Lung (tissue), 12 donors: Measurements from ENCODE around the gene TMCC1. TPM values are rescaled to one million over a fixed set of nuclear protein-coding genes. Genes with fewer than 3 reads are reported as not detected.

ENCODE experiments used
- ATAC-seq: fragments of 200-7000 bp; cut with Tn5 transposase; one replicate; pipeline ENCODE4 v1.9.1; 2020; ENCODE audit warnings: moderate number of reproducible peaks; ENCODE audit not compliant: insufficient read depth, low FRiP score
- DNase-seq, 3 donors: peaks; one replicate each; pipeline ENCODE4 v3.0.0-alpha.2; 2013 to 2017
- H3K27ac ChIP-seq, 2 donors: one replicate each; pipeline ENCODE4 v1.5.1; 2013; ENCODE audit warnings: mild to moderate bottlenecking in 2 of 2, moderate library complexity in 2 of 2, control low read depth in 1 of 2, inconsistent platforms in 1 of 2, low read depth in 1 of 2, low read length in 1 of 2
- H3K27me3 ChIP-seq, 3 donors: one replicate each; pipeline ENCODE4 v1.5.1; 2013; ENCODE audit warnings: low read length in 2 of 3; ENCODE audit not compliant: control insufficient read depth in 3 of 3, insufficient read depth in 3 of 3
- H3K36me3 ChIP-seq, 4 donors: one replicate each; pipeline ENCODE4 v1.5.1; 2013; ENCODE audit warnings: low read length in 4 of 4, mild to moderate bottlenecking in 1 of 4, moderate library complexity in 1 of 4; ENCODE audit not compliant: control insufficient read depth in 4 of 4, insufficient read depth in 4 of 4
- H3K4me1 ChIP-seq, 5 donors: one replicate each; pipeline ENCODE4 v1.5.1; 2013; ENCODE audit warnings: low read length in 5 of 5, mild to moderate bottlenecking in 2 of 5, moderate library complexity in 1 of 5; ENCODE audit not compliant: control insufficient read depth in 5 of 5, insufficient read depth in 5 of 5
- H3K4me3 ChIP-seq: one replicate; pipeline ENCODE4 v1.5.1; 2013; ENCODE audit warnings: mild to moderate bottlenecking, control low read depth, moderate library complexity
- H3K9ac ChIP-seq, 2 donors: one replicate each; pipeline ENCODE4 v1.5.1; 2013; ENCODE audit warnings: low read length in 2 of 2, control low read depth in 1 of 2; ENCODE audit not compliant: insufficient read depth in 1 of 2
- H3K9me3 ChIP-seq, 4 donors: one replicate each; pipeline ENCODE4 v1.5.1; 2013; ENCODE audit warnings: low read length in 3 of 4, mild to moderate bottlenecking in 1 of 4, moderate library complexity in 1 of 4; ENCODE audit not compliant: control insufficient read depth in 4 of 4, insufficient read depth in 3 of 4
- WGBS, 2 donors: extraction: QIAGEN DNeasy Blood & Tissue Kit; methylation state at CpG; one replicate each; pipeline ENCODE4 v1.1.7; 2013; 5-methylcytosine and 5-hydroxymethylcytosine counted together
- polyA plus RNA-seq, 2 donors: library from polyadenylated mRNA; stranded (reverse); fragments of 200-250 nt; gene quantifications; one replicate each; pipeline ENCODE4 v1.2.1, GENCODE V29; 2013
- total RNA-seq, 2 donors: library from RNA; depleted of rRNA in 1 of 2; stranded (reverse); fragments of >200 nt in 1 of 2; gene quantifications; one replicate each; pipeline ENCODE4 v1.2.1, GENCODE V29; 2014 to 2021
- TF ChIP-seq, protein P1 (sequence below): IDR thresholded peaks from 2 replicates; pipeline ENCODE4 v1.5.1; 2012; ENCODE audit warnings: mild to moderate bottlenecking; ENCODE audit errors: control extremely low read depth, extremely low read depth
- donor health status: control.
- donor health status: control.
- donor health status: Bipolar disorder and iron deficiency.
- donor health status: healthy.
- donor health status: DM: yes; HTN: yes; CAD: no.

The TMCC1 gene
- total and polyA plus RNA-seq, 4 donors: 8.7 to 39.4 (median 22.8) TPM

DNA sequence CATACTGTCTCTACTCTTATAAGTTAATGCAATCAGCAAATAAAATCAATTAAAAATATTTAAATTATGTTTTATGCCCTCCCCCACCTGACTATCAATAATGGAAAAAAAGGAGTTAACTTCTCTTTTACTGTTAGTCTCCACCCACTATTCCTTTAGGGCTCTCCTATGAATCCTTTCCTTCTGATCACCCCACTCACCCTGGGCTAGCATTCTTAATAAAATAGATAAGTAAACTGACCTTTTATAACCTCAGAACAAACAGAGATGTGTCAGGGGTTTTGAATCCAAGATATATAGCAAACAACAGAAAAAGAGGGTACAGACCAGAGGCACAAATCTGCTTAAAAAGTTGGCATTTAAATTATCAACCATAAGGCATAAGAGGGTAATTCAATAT lies 171.0 kb downstream of the TMCC1 start:
- DNase-seq: no peak
- no peak overlapping the region for H3K9ac ChIP-seq
- no peak for ATAC-seq

DNA sequence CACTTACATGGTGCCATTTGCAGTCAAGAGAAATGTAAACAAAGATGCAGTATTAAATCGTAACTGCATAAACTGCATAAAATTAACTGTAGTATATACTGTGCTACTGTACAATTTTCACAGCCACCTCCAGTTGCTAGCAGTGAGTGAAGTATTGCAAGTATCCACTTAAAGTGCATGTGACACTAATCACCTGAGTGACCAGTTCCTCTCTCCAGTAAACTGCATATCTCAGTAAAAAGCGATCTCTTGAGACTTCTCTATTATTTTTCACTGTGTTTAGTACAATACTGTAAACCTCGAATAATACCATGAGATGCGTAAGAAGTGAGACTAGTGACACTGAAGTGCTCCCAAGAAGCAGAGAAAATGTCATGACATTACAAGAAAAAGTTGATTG lies 175.3 kb downstream of the TMCC1 start:
- 65 to 77% methylated on average over 4 of the region's 4 CpGs for WGBS, 2 donors
- no peak for ATAC-seq

More for the DNA sequence above, 171.0 kb downstream of the TMCC1 start:
- no peaks in the 10 kb centered on the region for H3K27me3 ChIP-seq
- H3K36me3 ChIP-seq: no peaks in the 10 kb centered on the region
- H3K4me1 ChIP-seq: peaks cover 0 to 13% (median 8%) of the 10 kb centered on the region in 5 donors
- H3K4me3 ChIP-seq: no peak overlapping the region
- no peak overlapping the region for H3K27ac ChIP-seq
- TF ChIP-seq, protein P1, sequence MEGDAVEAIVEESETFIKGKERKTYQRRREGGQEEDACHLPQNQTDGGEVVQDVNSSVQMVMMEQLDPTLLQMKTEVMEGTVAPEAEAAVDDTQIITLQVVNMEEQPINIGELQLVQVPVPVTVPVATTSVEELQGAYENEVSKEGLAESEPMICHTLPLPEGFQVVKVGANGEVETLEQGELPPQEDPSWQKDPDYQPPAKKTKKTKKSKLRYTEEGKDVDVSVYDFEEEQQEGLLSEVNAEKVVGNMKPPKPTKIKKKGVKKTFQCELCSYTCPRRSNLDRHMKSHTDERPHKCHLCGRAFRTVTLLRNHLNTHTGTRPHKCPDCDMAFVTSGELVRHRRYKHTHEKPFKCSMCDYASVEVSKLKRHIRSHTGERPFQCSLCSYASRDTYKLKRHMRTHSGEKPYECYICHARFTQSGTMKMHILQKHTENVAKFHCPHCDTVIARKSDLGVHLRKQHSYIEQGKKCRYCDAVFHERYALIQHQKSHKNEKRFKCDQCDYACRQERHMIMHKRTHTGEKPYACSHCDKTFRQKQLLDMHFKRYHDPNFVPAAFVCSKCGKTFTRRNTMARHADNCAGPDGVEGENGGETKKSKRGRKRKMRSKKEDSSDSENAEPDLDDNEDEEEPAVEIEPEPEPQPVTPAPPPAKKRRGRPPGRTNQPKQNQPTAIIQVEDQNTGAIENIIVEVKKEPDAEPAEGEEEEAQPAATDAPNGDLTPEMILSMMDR: no peak
- H3K9me3 ChIP-seq: no peaks in the 10 kb centered on the region

DNA sequence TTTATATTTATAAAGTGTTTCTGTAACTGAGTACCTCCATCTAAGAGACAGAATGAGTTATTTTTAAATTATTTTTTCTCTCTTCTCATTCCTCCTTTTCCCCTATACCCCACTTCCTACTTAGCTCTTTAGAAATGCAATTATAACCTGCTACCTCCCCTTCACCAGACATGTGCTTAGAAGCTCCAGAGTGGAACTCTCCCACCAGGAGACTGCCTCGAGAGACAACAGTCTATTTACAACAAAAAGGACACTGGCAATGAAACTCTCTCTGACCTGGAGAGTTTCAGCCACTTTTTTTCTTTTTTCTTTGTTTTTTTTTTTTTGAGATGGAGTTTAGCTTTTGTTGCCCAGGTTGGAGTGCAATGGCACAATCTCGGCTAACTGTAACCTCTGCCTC lies 177.7 kb downstream of the TMCC1 start:
- H3K4me1 ChIP-seq: no peaks in the 10 kb centered on the region
- no peaks in the 10 kb centered on the region for H3K36me3 ChIP-seq
- no peaks in the 10 kb centered on the region for H3K9me3 ChIP-seq
- H3K27me3 ChIP-seq: no peaks in the 10 kb centered on the region
- DNase-seq: no peak
- H3K27ac ChIP-seq: no peak overlapping the region
- no peak for ATAC-seq
- TF ChIP-seq, protein P1: no peak
- WGBS, 2 donors: 76 to 96% methylated on average over 1 to 2 of the region's 2 CpGs
- H3K9ac ChIP-seq: no peak overlapping the region
- H3K4me3 ChIP-seq: no peak overlapping the region

More for the DNA sequence above, 175.3 kb downstream of the TMCC1 start:
- Histone ChIP-seq H3K4me1 (peaks cover 0 to 5% (median 0%) of the 10 kb centered on the region in 5 donors), H3K9ac (no peak overlapping the region), H3K27ac (no peak overlapping the region), H3K36me3 (no peaks in the 10 kb centered on the region), H3K9me3 (no peaks in the 10 kb centered on the region), H3K4me3 (no peak overlapping the region), H3K27me3 (no peaks in the 10 kb centered on the region)
- no peak for DNase-seq
- TF ChIP-seq, protein P1: no peak

DNA sequence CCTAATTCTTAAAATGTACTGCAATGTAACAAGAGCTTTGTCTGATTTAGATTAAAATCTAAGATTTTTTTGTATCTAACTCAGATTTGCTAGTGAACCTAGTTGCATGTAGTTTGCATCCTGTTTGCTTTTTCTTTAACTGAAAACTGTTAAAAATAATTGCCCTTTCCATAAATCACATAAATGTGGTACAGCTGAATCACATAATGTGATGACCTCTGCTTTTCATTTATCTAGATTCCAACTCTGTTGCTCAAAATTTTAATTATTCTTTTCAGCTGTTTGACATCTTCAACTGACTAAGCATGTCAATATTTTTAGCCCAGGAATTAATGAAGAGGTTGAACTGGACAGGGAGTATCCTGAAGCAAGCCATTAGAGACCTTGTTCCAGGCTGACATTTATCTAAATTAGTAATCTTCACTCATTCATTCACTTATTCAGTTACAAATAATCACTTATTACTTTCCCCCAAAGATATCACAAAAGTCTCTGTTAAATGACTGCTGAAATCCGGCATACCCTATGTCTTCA lies 185.1 kb downstream of the TMCC1 start:
- no peak overlapping the region for H3K27ac ChIP-seq
- ATAC-seq (no peak), DNase-seq (no peak)
- TF ChIP-seq, protein P1: no peak
- H3K9me3 ChIP-seq: no peaks in the 10 kb centered on the region
- H3K9ac ChIP-seq: no peak overlapping the region
- 97 to 99% methylated on average over 1 of the region's 1 CpG for WGBS, 2 donors
- no peaks in the 10 kb centered on the region for H3K4me1 ChIP-seq
- no peaks in the 10 kb centered on the region for H3K36me3 ChIP-seq
- H3K4me3 ChIP-seq: no peak overlapping the region
- no peaks in the 10 kb centered on the region for H3K27me3 ChIP-seq
